HEK293 (cell line): ENCODE measurements around the gene NAV3.

Experiments used
- CTCF ChIA-PET: fragments of 350-600 bp; formaldehyde crosslinking; extraction: SDS; loops from one replicate; lab custom pipeline; 2021; ENCODE audit warnings: antibody characterized with exemption; lab: Yijun Ruan, JAX
- POLR2A ChIA-PET: fragments of 300-600 bp; formaldehyde crosslinking; extraction: SDS; loops from one replicate; lab custom pipeline; 2020; ENCODE audit warnings: antibody characterized with exemption, inconsistent platforms; lab: Yijun Ruan, JAX
- H3K27ac ChIP-seq: fragments of 200-500 bp; sonication (Bioruptor generic); 2 replicates; pipeline ENCODE4 v1.5.1; 2014; ENCODE audit warnings: low read depth, low read length, control low read depth, inconsistent platforms; ENCODE audit errors: extremely low read depth
- H3K36me3 ChIP-seq, 2 experiments: fragments of 200-500 bp in 1 of 2; sonication (Bioruptor generic) in 1 of 2; 1 replicate in 1 of 2; 2 replicates in 1 of 2; pipeline ENCODE4 v1.5.1; 2014 to 2017; ENCODE audit warnings: inconsistent platforms in 2 of 2, low read length in 2 of 2; ENCODE audit not compliant: control insufficient read depth in 2 of 2, insufficient read depth in 1 of 2
- H3K4me1 ChIP-seq: fragments of 200-500 bp; sonication (Bioruptor generic); 2 replicates; pipeline ENCODE4 v1.5.1; 2014; ENCODE audit warnings: mild to moderate bottlenecking, low read length, inconsistent platforms; ENCODE audit not compliant: control insufficient read depth, insufficient read depth
- H3K4me3 ChIP-seq: 2 replicates; pipeline ENCODE4 v1.5.1; 2011; ENCODE audit warnings: low read depth, mild to moderate bottlenecking, control low read depth, low read length, moderate library complexity
- H3K9me3 ChIP-seq: fragments of 200-500 bp; sonication (Bioruptor generic); 2 replicates; pipeline ENCODE4 v1.5.1; 2014; ENCODE audit warnings: low read depth, low read length, inconsistent platforms; ENCODE audit not compliant: control insufficient read depth, insufficient read depth
- CTCF ChIP-seq: fragments of 450-650 bp; formaldehyde crosslinking; IDR thresholded peaks from 2 replicates; pipeline ENCODE4 v1.5.1; 2016; ENCODE audit warnings: missing biosample characterization, missing genetic modification characterization
- GLI2 ChIP-seq: fragments of 450-650 bp; formaldehyde crosslinking; IDR thresholded peaks from 2 replicates; pipeline ENCODE4; 2017; ENCODE audit warnings: missing biosample characterization, missing genetic modification characterization, low read depth, borderline replicate concordance
- HOXC10 ChIP-seq: sonication (generic); formaldehyde crosslinking; IDR thresholded peaks from 2 replicates; pipeline ENCODE4 v1.8.1; 2023; ENCODE audit warnings: mild to moderate bottlenecking, missing genetic modification reagents
- KLF7 ChIP-seq: fragments of 450-650 bp; formaldehyde crosslinking; IDR thresholded peaks from 2 replicates; pipeline ENCODE4 v1.5.1; 2016; ENCODE audit warnings: missing biosample characterization, missing genetic modification characterization, borderline replicate concordance
- REPIN1 ChIP-seq: fragments of 450-650 bp; formaldehyde crosslinking; IDR thresholded peaks from 2 replicates; pipeline ENCODE4 v1.5.1; 2017; ENCODE audit warnings: missing biosample characterization, missing genetic modification characterization, low read depth
- SP2 ChIP-seq: fragments of 450-650 bp; formaldehyde crosslinking; IDR thresholded peaks from 2 replicates; pipeline ENCODE4 v1.5.1; 2016; ENCODE audit warnings: missing biosample characterization, missing genetic modification characterization
- SP3 ChIP-seq: fragments of 450-650 bp; formaldehyde crosslinking; IDR thresholded peaks from 2 replicates; pipeline ENCODE4 v1.5.1; 2016; ENCODE audit warnings: missing biosample characterization, missing genetic modification characterization
- YY2 ChIP-seq: fragments of 450-650 bp; formaldehyde crosslinking; IDR thresholded peaks from 2 replicates; pipeline ENCODE4 v1.5.1; 2016; ENCODE audit warnings: missing biosample characterization, missing genetic modification characterization
- ZFP69B ChIP-seq: fragments of 450-650 bp; formaldehyde crosslinking; IDR thresholded peaks from 2 replicates; pipeline ENCODE4 v1.5.1; 2016; ENCODE audit warnings: missing biosample characterization, missing genetic modification characterization
- ZNF155 ChIP-seq: fragments of 450-650 bp; formaldehyde crosslinking; IDR thresholded peaks from 2 replicates; pipeline ENCODE4 v1.5.1; 2016; ENCODE audit warnings: missing biosample characterization, missing genetic modification characterization
- ZNF2 ChIP-seq: fragments of 450-650 bp; formaldehyde crosslinking; IDR thresholded peaks from 2 replicates; pipeline ENCODE4 v1.5.1; 2016; ENCODE audit warnings: missing biosample characterization, missing genetic modification characterization
- ZNF202 ChIP-seq: fragments of 450-650 bp; formaldehyde crosslinking; IDR thresholded peaks from 2 replicates; pipeline ENCODE4 v1.5.1; 2016; ENCODE audit warnings: missing biosample characterization, missing genetic modification characterization, borderline replicate concordance
- ZNF221 ChIP-seq: fragments of 450-650 bp; formaldehyde crosslinking; IDR thresholded peaks from 2 replicates; pipeline ENCODE4 v1.5.1; 2017; ENCODE audit warnings: missing biosample characterization, missing genetic modification characterization, borderline replicate concordance
- ZNF394 ChIP-seq: fragments of 450-650 bp; formaldehyde crosslinking; IDR thresholded peaks from 2 replicates; pipeline ENCODE4 v1.5.1; 2016; ENCODE audit warnings: missing biosample characterization, missing genetic modification characterization, mild to moderate bottlenecking, moderate library complexity, borderline replicate concordance
- ZNF560 ChIP-seq: fragments of 450-650 bp; formaldehyde crosslinking; IDR thresholded peaks from 2 replicates; pipeline ENCODE4 v1.5.1; 2017; ENCODE audit warnings: missing biosample characterization, missing genetic modification characterization, borderline replicate concordance
- ZNF626 ChIP-seq: fragments of 450-650 bp; sonication (Bioruptor Pico); formaldehyde crosslinking; IDR thresholded peaks from 2 replicates; pipeline ENCODE4 v1.5.1; 2018; ENCODE audit warnings: missing biosample characterization, missing genetic modification characterization, inconsistent platforms
- ZNF704 ChIP-seq: fragments of 450-650 bp; formaldehyde crosslinking; IDR thresholded peaks from 2 replicates; pipeline ENCODE4 v1.5.1; 2016; ENCODE audit warnings: missing biosample characterization, missing genetic modification characterization
- ZNF830 ChIP-seq: fragments of 450-650 bp; IDR thresholded peaks from 2 replicates; pipeline ENCODE4 v1.5.0; 2018; ENCODE audit warnings: missing biosample characterization, missing genetic modification characterization, low read depth, mild to moderate bottlenecking, moderate library complexity
- ZSCAN5A ChIP-seq: fragments of 450-650 bp; formaldehyde crosslinking; IDR thresholded peaks from 2 replicates; pipeline ENCODE4 v1.5.1; 2016; ENCODE audit warnings: missing biosample characterization, missing genetic modification characterization
- TF ChIP-seq, protein P1 (sequence below): fragments of 450-650 bp; formaldehyde crosslinking; IDR thresholded peaks from 2 replicates; pipeline ENCODE4 v1.5.1; 2017; ENCODE audit warnings: missing biosample characterization, missing genetic modification characterization
- TF ChIP-seq, protein P2 (sequence below): fragments of 450-650 bp; formaldehyde crosslinking; IDR thresholded peaks from 2 replicates; pipeline ENCODE4 v1.5.1; 2017; ENCODE audit warnings: missing biosample characterization, missing genetic modification characterization
- TF ChIP-seq, protein P3 (sequence below): fragments of 450-650 bp; formaldehyde crosslinking; IDR thresholded peaks from 2 replicates; pipeline ENCODE4 v1.5.1; 2017; ENCODE audit warnings: missing biosample characterization, missing genetic modification characterization

The NAV3 gene

GRCh38 chr12:77925536-77926108 is 94.9 kb downstream of the NAV3 start (continued):
- TF ChIP-seq CTCF (tag by site-specific recombination): peak; percentile 85
- 0 out of 2 replicates have a peak, but pooled peaks have one; percentile 15 for TF ChIP-seq SP3 (tag by site-specific recombination)

DNA sequence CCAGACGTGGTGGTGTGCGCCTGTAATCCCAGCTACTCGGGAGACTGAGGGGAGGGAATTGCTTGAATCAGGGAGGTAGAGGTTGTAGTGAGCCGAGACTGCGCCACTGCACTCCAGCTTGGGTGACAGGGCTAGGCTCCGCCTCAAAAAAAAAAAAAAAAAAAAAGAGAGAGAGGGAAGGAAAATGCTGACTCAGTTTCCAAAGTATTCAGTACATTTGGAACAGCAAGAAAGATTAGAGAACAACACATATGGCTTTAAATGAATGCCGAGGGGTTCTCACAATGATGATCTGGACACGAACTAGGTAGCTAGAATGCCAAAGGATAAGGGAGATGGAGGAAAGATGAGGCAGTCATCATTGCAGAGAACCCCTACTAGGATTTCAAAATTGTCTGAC is 97.4 kb downstream of the NAV3 start:
- POLR2A ChIA-PET: interaction anchor here (0.7 kb wide), 1 partner anchor 12 kb away, joined by 3 read pairs; no protein-coding TSS in a partner anchor
- no peak overlapping the region for H3K27ac ChIP-seq
- TF ChIP-seq ZNF155: no peak
- TF ChIP-seq YY2 (tag by site-specific recombination): no peak
- TF ChIP-seq, protein P1, sequence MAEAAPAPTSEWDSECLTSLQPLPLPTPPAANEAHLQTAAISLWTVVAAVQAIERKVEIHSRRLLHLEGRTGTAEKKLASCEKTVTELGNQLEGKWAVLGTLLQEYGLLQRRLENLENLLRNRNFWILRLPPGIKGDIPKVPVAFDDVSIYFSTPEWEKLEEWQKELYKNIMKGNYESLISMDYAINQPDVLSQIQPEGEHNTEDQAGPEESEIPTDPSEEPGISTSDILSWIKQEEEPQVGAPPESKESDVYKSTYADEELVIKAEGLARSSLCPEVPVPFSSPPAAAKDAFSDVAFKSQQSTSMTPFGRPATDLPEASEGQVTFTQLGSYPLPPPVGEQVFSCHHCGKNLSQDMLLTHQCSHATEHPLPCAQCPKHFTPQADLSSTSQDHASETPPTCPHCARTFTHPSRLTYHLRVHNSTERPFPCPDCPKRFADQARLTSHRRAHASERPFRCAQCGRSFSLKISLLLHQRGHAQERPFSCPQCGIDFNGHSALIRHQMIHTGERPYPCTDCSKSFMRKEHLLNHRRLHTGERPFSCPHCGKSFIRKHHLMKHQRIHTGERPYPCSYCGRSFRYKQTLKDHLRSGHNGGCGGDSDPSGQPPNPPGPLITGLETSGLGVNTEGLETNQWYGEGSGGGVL (tag by site-specific recombination): no peak
- no peak for TF ChIP-seq ZNF202
- TF ChIP-seq ZNF830 (tag by site-specific recombination): no peak
- TF ChIP-seq ZNF221 (tag by site-specific recombination): no peak
- TF ChIP-seq, protein P2, sequence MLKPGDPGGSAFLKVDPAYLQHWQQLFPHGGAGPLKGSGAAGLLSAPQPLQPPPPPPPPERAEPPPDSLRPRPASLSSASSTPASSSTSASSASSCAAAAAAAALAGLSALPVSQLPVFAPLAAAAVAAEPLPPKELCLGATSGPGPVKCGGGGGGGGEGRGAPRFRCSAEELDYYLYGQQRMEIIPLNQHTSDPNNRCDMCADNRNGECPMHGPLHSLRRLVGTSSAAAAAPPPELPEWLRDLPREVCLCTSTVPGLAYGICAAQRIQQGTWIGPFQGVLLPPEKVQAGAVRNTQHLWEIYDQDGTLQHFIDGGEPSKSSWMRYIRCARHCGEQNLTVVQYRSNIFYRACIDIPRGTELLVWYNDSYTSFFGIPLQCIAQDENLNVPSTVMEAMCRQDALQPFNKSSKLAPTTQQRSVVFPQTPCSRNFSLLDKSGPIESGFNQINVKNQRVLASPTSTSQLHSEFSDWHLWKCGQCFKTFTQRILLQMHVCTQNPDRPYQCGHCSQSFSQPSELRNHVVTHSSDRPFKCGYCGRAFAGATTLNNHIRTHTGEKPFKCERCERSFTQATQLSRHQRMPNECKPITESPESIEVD: no peak
- no peak for TF ChIP-seq KLF7 (tag by site-specific recombination)
- no peak for TF ChIP-seq GLI2 (tag by site-specific recombination)
- TF ChIP-seq ZNF626 (tag by site-specific recombination): no peak
- TF ChIP-seq ZNF560 (tag by site-specific recombination): no peak
- TF ChIP-seq ZFP69B (tag by site-specific recombination): no peak
- no peak for TF ChIP-seq SP2
- no peak for TF ChIP-seq HOXC10 (CRISPR knock-in tag)
- no peak for TF ChIP-seq ZNF704 (tag by site-specific recombination)
- TF ChIP-seq REPIN1 (tag by site-specific recombination): no peak
- no peak for TF ChIP-seq ZNF394 (tag by site-specific recombination)
- no peak for TF ChIP-seq ZNF2 (tag by site-specific recombination)
- TF ChIP-seq, protein P3, sequence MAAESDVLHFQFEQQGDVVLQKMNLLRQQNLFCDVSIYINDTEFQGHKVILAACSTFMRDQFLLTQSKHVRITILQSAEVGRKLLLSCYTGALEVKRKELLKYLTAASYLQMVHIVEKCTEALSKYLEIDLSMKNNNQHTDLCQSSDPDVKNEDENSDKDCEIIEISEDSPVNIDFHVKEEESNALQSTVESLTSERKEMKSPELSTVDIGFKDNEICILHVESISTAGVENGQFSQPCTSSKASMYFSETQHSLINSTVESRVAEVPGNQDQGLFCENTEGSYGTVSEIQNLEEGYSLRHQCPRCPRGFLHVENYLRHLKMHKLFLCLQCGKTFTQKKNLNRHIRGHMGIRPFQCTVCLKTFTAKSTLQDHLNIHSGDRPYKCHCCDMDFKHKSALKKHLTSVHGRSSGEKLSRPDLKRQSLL (tag by site-specific recombination): no peak
- no peak for TF ChIP-seq ZSCAN5A (tag by site-specific recombination)
- H3K4me3 ChIP-seq: no peak overlapping the region
- peaks cover 7% of the 10 kb centered on the region for H3K4me1 ChIP-seq
- no peaks in the 10 kb centered on the region for H3K36me3 ChIP-seq
- no peaks in the 10 kb centered on the region for H3K9me3 ChIP-seq
- CTCF ChIA-PET: interaction anchor here (0.6 to 6.5 kb wide), 4 partner anchors 169 to 205 kb away, joined by 3 to 93 read pairs (median 12); no protein-coding TSS in a partner anchor
